ENCODE data around the gene CENPT. TPM values are rescaled to one million over a fixed set of nuclear protein-coding genes. Genes with fewer than 3 reads are reported as not detected.
"Not testable (repeated sequence)": the region's sequence is repeated elsewhere in the genome, so short reads cannot be mapped to it uniquely, and the experiment has no call there.

CENPT gene
- total RNA-seq, 2 donors from 2014 or later = 57.1 to 122 TPM

DNA sequence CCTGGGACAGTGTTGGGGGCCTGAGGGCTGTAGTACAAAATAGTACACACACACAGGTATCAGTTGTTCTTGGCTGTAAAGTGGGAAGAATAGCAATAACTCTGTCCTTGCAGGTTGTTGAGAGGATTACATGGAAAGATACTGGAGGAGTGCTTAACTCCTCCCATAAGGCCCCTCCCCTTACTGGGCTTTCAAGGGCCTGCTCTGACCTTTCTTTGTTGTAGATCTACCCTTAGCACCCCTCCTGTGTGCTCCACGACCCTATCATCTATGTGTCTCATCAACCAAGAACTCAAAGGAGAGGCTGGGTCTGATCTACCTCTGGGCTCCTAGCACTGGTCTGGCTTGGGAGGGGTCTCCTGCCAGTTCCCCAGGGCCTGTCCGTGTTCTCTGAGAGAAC, 17.1 kb upstream of the CENPT start:
- intact Hi-C loops (cut with DNase I) = no loop called here
- H3K27me3 ChIP-seq = no peaks in the 10 kb centered on the region
- 91 to 95% methylated on average over 2 of the region's 2 CpGs for WGBS, 2 donors

DNA sequence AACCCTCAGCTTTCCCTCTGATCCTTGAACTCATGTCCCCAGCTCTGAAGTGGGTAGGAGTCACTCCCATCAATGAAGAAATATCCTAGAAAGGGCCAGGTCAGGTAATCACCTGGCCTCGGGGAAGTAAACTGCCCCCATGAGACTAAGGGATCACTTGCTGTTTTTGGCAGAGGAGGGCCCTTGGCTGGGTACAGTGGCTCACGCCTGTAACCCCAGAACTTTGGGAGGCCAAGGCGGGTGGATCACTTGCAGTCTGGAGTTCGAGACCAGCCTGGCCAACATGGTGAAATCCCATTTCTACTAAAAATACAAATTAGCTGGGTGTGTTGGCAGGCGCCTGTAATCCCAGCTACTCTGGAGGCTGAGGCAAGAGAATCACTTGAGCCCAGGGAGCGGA, 16.6 kb upstream of the CENPT start:
- DNase-seq; ATAC-seq; H3K9me3 ChIP-seq; intact Hi-C loops (cut with DNase I); H3K4me3 ChIP-seq; H3K27me3 ChIP-seq; H3K36me3 ChIP-seq (replicated peaks in 1 of 2; ENCODE audit: insufficient read depth in 1 of 2, low read depth in 2 of 2): not testable (repeated sequence)
- peaks cover 38% of the 10 kb centered on the region for H3K4me1 ChIP-seq
- peak overlapping the region in 1 of 4 donors; percentile 15 for H3K27ac ChIP-seq
- 95 to 97% methylated on average over 6 of the region's 6 CpGs for WGBS, 2 donors

More for the DNA sequence above, 17.1 kb upstream of the CENPT start:
- ATAC-seq (no peak), DNase-seq (no peak)
- H3K36me3 ChIP-seq (replicated peaks in 1 of 2; ENCODE audit: insufficient read depth in 1 of 2, low read depth in 2 of 2) = no peaks in the 10 kb centered on the region
- H3K4me3 ChIP-seq = no peak overlapping the region
- no peaks in the 10 kb centered on the region for H3K9me3 ChIP-seq
- peaks cover 42% of the 10 kb centered on the region for H3K4me1 ChIP-seq
- peak overlapping the region in 1 of 4 donors; percentile 10 for H3K27ac ChIP-seq
- TF ChIP-seq POLR2A (IDR thresholded peaks at IDR 0.05) = no peak
- TF ChIP-seq, protein P1, sequence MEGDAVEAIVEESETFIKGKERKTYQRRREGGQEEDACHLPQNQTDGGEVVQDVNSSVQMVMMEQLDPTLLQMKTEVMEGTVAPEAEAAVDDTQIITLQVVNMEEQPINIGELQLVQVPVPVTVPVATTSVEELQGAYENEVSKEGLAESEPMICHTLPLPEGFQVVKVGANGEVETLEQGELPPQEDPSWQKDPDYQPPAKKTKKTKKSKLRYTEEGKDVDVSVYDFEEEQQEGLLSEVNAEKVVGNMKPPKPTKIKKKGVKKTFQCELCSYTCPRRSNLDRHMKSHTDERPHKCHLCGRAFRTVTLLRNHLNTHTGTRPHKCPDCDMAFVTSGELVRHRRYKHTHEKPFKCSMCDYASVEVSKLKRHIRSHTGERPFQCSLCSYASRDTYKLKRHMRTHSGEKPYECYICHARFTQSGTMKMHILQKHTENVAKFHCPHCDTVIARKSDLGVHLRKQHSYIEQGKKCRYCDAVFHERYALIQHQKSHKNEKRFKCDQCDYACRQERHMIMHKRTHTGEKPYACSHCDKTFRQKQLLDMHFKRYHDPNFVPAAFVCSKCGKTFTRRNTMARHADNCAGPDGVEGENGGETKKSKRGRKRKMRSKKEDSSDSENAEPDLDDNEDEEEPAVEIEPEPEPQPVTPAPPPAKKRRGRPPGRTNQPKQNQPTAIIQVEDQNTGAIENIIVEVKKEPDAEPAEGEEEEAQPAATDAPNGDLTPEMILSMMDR (IDR thresholded peaks at IDR 0.05) = no peak

GRCh38 chr16:67862623-67863583, 15.4 kb upstream of the CENPT start:
- ATAC-seq = peak; percentile 11
- intact Hi-C loops (cut with DNase I) = no loop called here
- peak in 3 of 4 donors; percentile 19 to 45 (median 44) for DNase-seq
- Histone ChIP-seq H3K27ac (peak overlapping the region; percentile 0 to 18 (median 16)), H3K4me3 (no peak overlapping the region), H3K9me3 (no peaks in the 10 kb centered on the region), H3K27me3 (no peaks in the 10 kb centered on the region), H3K36me3 (replicated peaks in 1 of 2; ENCODE audit: insufficient read depth in 1 of 2, low read depth in 2 of 2) (no peaks in the 10 kb centered on the region), H3K4me1 (peaks cover 38% of the 10 kb centered on the region)
- WGBS, 2 donors = 76 to 88% methylated on average over 11 of the region's 11 CpGs
- TF ChIP-seq POLR2A (IDR thresholded peaks at IDR 0.05) = no peak
- TF ChIP-seq, protein P1 (IDR thresholded peaks at IDR 0.05) = no peak

GRCh38 chr16:67861877-67862276, 14.4 kb upstream of the CENPT start:
- Histone ChIP-seq H3K27ac (no peak overlapping the region), H3K4me1 (peaks cover 38% of the 10 kb centered on the region), H3K27me3 (no peaks in the 10 kb centered on the region), H3K9me3 (no peaks in the 10 kb centered on the region), H3K4me3 (no peak overlapping the region), H3K36me3 (replicated peaks in 1 of 2; ENCODE audit: insufficient read depth in 1 of 2, low read depth in 2 of 2) (no peaks in the 10 kb centered on the region)
- 83 to 84% methylated on average over 6 of the region's 6 CpGs for WGBS, 2 donors
- intact Hi-C loops (cut with DNase I) = no loop called here
- no peak for TF ChIP-seq POLR2A (IDR thresholded peaks at IDR 0.05)
- TF ChIP-seq, protein P1 (IDR thresholded peaks at IDR 0.05) = no peak
- DNase-seq = no peak
- no peak for ATAC-seq

GRCh38 chr16:67860589-67861398, 13.3 kb upstream of the CENPT start:
- Histone ChIP-seq H3K27me3 (no peaks in the 10 kb centered on the region), H3K4me3 (no peak overlapping the region), H3K36me3 (replicated peaks in 1 of 2; ENCODE audit: insufficient read depth in 1 of 2, low read depth in 2 of 2) (no peaks in the 10 kb centered on the region), H3K9me3 (no peaks in the 10 kb centered on the region), H3K4me1 (peaks cover 49% of the 10 kb centered on the region), H3K27ac (no peak overlapping the region)
- intact Hi-C loops (cut with DNase I) = no loop called here
- TF ChIP-seq, protein P1 (IDR thresholded peaks at IDR 0.05) = no peak
- WGBS, 2 donors = 85 to 92% methylated on average over 5 to 8 of the region's 8 CpGs
- no peak for DNase-seq
- ATAC-seq = no peak

Data from body of pancreas (tissue), 4 donors.